Adrenal gland (tissue), 12 donors: ENCODE results near the gene SETD3. TPM values are rescaled to one million over a fixed set of nuclear protein-coding genes. Genes with fewer than 3 reads are reported as not detected.
"Not testable (repeated sequence)": the region's sequence is repeated elsewhere in the genome, so short reads cannot be mapped to it uniquely, and the experiment has no call there.

Experiments
- DNase-seq, 7 donors: peaks; one replicate each; pipeline ENCODE4 v3.0.0-alpha.2; 2019 to 2020
- H3K27ac ChIP-seq, 5 donors: fragments of 200-600 bp; sonication (generic) in 4 of 5; 1 replicate in 3 of 5; 2 replicates in 2 of 5; pipeline versions ENCODE4 v1.5.1 to v1.8.0; 2016 to 2020; ENCODE audit warnings: mild to moderate bottlenecking in 1 of 5
- H3K27me3 ChIP-seq: fragments of 200-600 bp; 2 replicates; pipeline ENCODE4 v1.8.0; 2021
- H3K36me3 ChIP-seq, 2 donors: fragments of 200-600 bp; replicated peaks in 1 of 2; 1 replicate in 1 of 2; 2 replicates in 1 of 2; pipeline versions ENCODE4 v1.5.1 to v1.8.0; 2018 to 2022
- H3K4me1 ChIP-seq, 2 donors: fragments of 200-600 bp; replicated peaks in 1 of 2; 1 replicate in 1 of 2; 2 replicates in 1 of 2; pipeline versions ENCODE4 v1.5.1 to v1.8.0; 2018 to 2021
- H3K4me3 ChIP-seq, 4 donors: fragments of 200-600 bp; sonication (generic) in 3 of 4; one replicate each; pipeline ENCODE4 v1.5.1; 2016 to 2018
- H3K9me3 ChIP-seq, 3 donors: fragments of 200-600 bp; sonication (generic) in 1 of 3; replicated peaks in 1 of 3; 1 replicate in 2 of 3; 2 replicates in 1 of 3; pipeline versions ENCODE4 v1.5.1 to v1.8.0; 2016 to 2021
- CTCF ChIP-seq, 6 experiments: fragments of 450-650 bp in 4 of 6; fragments of 200-600 bp in 2 of 6; sonication (generic) in 1 of 6; IDR thresholded peaks; 1 replicate in 5 of 6; 2 replicates in 1 of 6; pipeline versions ENCODE4 v1.5.1 to v1.8.0; 2016 to 2021; ENCODE audit warnings: antibody characterized with exemption in 6 of 6, mild to moderate bottlenecking in 2 of 6, moderate library complexity in 1 of 6
- POLR2A ChIP-seq, 2 donors: fragments of 450-650 bp; IDR thresholded peaks; one replicate each; pipeline ENCODE4 v1.6.1; 2017; ENCODE audit warnings: antibody characterized with exemption in 2 of 2, mild to moderate bottlenecking in 2 of 2, moderate library complexity in 1 of 2
- WGBS, 4 donors: extraction: QIAGEN DNeasy Blood & Tissue Kit in 2 of 4; methylation state at CpG; one replicate each; pipeline versions ENCODE4 v1.1.5 to v1.1.7; 2013 to 2017; 5-methylcytosine and 5-hydroxymethylcytosine counted together
- intact Hi-C, 2 donors: fragments of 100-400 bp; cut with DNase I; formaldehyde crosslinking; loops; one replicate each; pipeline versions ENCODE4 v1.14.1 to v1.15.0; 2022 to 2023
- polyA plus RNA-seq, 3 donors: library from polyadenylated mRNA; stranded (reverse); fragments of 200-250 nt in 2 of 3; fragments of 350-450 nt in 1 of 3; fragmentation: Illumina TruSeq in 1 of 3; extraction: RNeasy Lipid Tissue Mini Kit (QIAGEN cat#74804) in 1 of 3; gene quantifications; one replicate each; pipeline ENCODE4 v1.2.3, GENCODE V29; 2013 to 2014
- small RNA-seq, 2 donors: library from RNA; depleted of rRNA; stranded (forward); fragments of <200 nt; gene quantifications; one replicate each; pipeline ENCODE3, GENCODE V24; 2016
- total RNA-seq, 9 donors: library from RNA; depleted of rRNA in 4 of 9; stranded (reverse); fragments of >200 nt in 4 of 9; fragments of 120-200 nt in 1 of 9; fragmentation: NEBNext Ultra II Directional in 1 of 9; extraction: Animal tissue kit (Norgen Biotek cat#: 25700) in 1 of 9; gene quantifications; one replicate each; pipeline versions ENCODE4 v1.1.0 to v1.2.4, GENCODE V29; 2013 to 2023
- donor health status: healthy with polysubstance abuse.
- donor health status: Bipolar disorder and iron deficiency.
- donor health status: DM: yes; HTN: yes; CAD: no.
- donor health status: DM: no; HTN: no; CAD: no.
- donor health status: DM: no; HTN: no; CAD: no.
- donor health status: DM: yes; HTN: yes; CAD: no.

The SETD3 gene
- total and polyA plus RNA-seq, 12 donors: 23.1 to 58.6 (median 44.3) TPM

- no peak for DNase-seq
- H3K4me1 ChIP-seq: no peaks in the 10 kb centered on the region
These were observed 130.8 kb downstream of the SETD3 start for GRCh38 chr14:99349721-99350495.

GRCh38 chr14:99348816-99349614 is 131.6 kb downstream of the SETD3 start:
- no peak overlapping the region for H3K27ac ChIP-seq
- no peaks in the 10 kb centered on the region for H3K9me3 ChIP-seq
- H3K36me3 ChIP-seq: no peaks in the 10 kb centered on the region
- no peaks in the 10 kb centered on the region for H3K27me3 ChIP-seq
- no peak for DNase-seq
- no peak overlapping the region for H3K4me3 ChIP-seq
- TF ChIP-seq CTCF (IDR thresholded peaks at IDR 0.05) (no peak), POLR2A (IDR thresholded peaks at IDR 0.05) (no peak)
- no peaks in the 10 kb centered on the region for H3K4me1 ChIP-seq
- 77 to 84% (median 82%) methylated on average over 14 to 18 of the region's 18 CpGs for WGBS, 4 donors
- intact Hi-C loops: no loop called here

More at GRCh38 chr14:99349721-99350495, 130.8 kb downstream of the SETD3 start:
- Histone ChIP-seq H3K36me3 (no peaks in the 10 kb centered on the region), H3K27me3 (no peaks in the 10 kb centered on the region), H3K4me3 (no peak overlapping the region), H3K9me3 (no peaks in the 10 kb centered on the region), H3K27ac (no peak overlapping the region)
- 77 to 86% (median 84%) methylated on average over 8 to 13 of the region's 13 CpGs for WGBS, 4 donors
- TF ChIP-seq CTCF (IDR thresholded peaks at IDR 0.05) (no peak), POLR2A (IDR thresholded peaks at IDR 0.05) (no peak)
- intact Hi-C loops: no loop called here

GRCh38 chr14:99348231-99348630 is 132.4 kb downstream of the SETD3 start:
- H3K4me3 ChIP-seq, H3K27me3 ChIP-seq, H3K4me1 ChIP-seq, DNase-seq, H3K9me3 ChIP-seq, H3K27ac ChIP-seq, H3K36me3 ChIP-seq, intact Hi-C loops: not testable (repeated sequence)
- WGBS, 4 donors: 86 to 94% (median 90%) methylated on average over 25 to 31 of the region's 31 CpGs

Small RNA genes within 50 kb of the gene (small RNA-seq; reads per million reads assigned to genes)
- gene RNU6-91P: 0 reads per million in 2 donors

Other genes starting within 250 kb of the SETD3 start
- 1 to 10 TPM in 3 of 9 donors, under 1 TPM in 6; 0.24 to 3.2 (median 0.67) TPM for gene BCL11B, start 208.7 kb downstream of the SETD3 start, total RNA-seq
- gene BCL11B, start 208.7 kb downstream of the SETD3 start, polyA plus RNA-seq: under 1 TPM; 0.24 to 0.49 (median 0.24) TPM
- 10 to 100 TPM in 8 of 9 donors, 1 to 10 TPM in 1; 9.9 to 39.5 (median 21.3) TPM for gene CCNK, start 550 bp upstream of the SETD3 start, total RNA-seq
- gene CCNK, start 550 bp upstream of the SETD3 start, polyA plus RNA-seq: 10 to 100 TPM; 12.2 to 44.3 (median 13.0) TPM
- gene CCDC85C, start 123.3 kb upstream of the SETD3 start, total RNA-seq: 10 to 100 TPM in 8 of 9 donors, 1 to 10 TPM in 1; 4.2 to 59.0 (median 41.2) TPM
- gene CCDC85C, start 123.3 kb upstream of the SETD3 start, polyA plus RNA-seq: 10 to 100 TPM; 10.8 to 41.7 (median 23.4) TPM
- 1 to 10 TPM in 8 of 9 donors, under 1 TPM in 1; 0.39 to 2.9 (median 1.6) TPM for gene HHIPL1, start 164.3 kb upstream of the SETD3 start, total RNA-seq
- gene HHIPL1, start 164.3 kb upstream of the SETD3 start, polyA plus RNA-seq: under 1 TPM; 0.20 to 0.64 (median 0.51) TPM
- 1 to 10 TPM in 6 of 9 donors, under 1 TPM in 3; 0.67 to 3.2 (median 2.1) TPM for gene CYP46A1, start 203.4 kb upstream of the SETD3 start, total RNA-seq
- 1 to 10 TPM; 1.6 to 5.9 (median 3.0) TPM for gene CYP46A1, start 203.4 kb upstream of the SETD3 start, polyA plus RNA-seq